Tibial artery (tissue), 4 donors: ENCODE results near the gene TTC28.
"Not testable (repeated sequence)": the region's sequence is repeated elsewhere in the genome, so short reads cannot be mapped to it uniquely, and the experiment has no call there.

Experiments used
- DNase-seq, 2 donors: peaks; one replicate each; pipeline ENCODE4 v3.0.0-alpha.2; 2019
- H3K27ac ChIP-seq, 2 donors: fragments of 200-600 bp; sonication (generic) in 1 of 2; 1 replicate in 1 of 2; 2 replicates in 1 of 2; pipeline ENCODE4 v1.5.1; 2018 to 2019; ENCODE audit warnings: mild to moderate bottlenecking in 1 of 2
- H3K27me3 ChIP-seq, 2 donors: fragments of 200-600 bp; sonication (generic) in 1 of 2; one replicate each; pipeline versions ENCODE4 v1.5.1 to v1.6.0; 2016 to 2019
- H3K36me3 ChIP-seq, 3 donors: fragments of 200-600 bp; sonication (generic) in 2 of 3; one replicate each; pipeline ENCODE4 v1.5.1; 2016 to 2019; ENCODE audit warnings: mild to moderate bottlenecking in 2 of 3
- H3K4me1 ChIP-seq, 4 donors: fragments of 200-600 bp; sonication (generic) in 2 of 4; 1 replicate in 3 of 4; 2 replicates in 1 of 4; pipeline ENCODE4 v1.5.1; 2016 to 2019
- H3K4me3 ChIP-seq, 2 donors: fragments of 200-600 bp; sonication (generic) in 1 of 2; 1 replicate in 1 of 2; 2 replicates in 1 of 2; pipeline ENCODE4 v1.5.1; 2018 to 2019; ENCODE audit warnings: mild to moderate bottlenecking in 2 of 2
- H3K9me3 ChIP-seq, 3 donors: fragments of 200-600 bp; sonication (generic) in 1 of 3; one replicate each; pipeline ENCODE4 v1.5.1; 2016 to 2019
- intact Hi-C: fragments of 100-400 bp; cut with DNase I; formaldehyde crosslinking; loops from one replicate; pipeline ENCODE4 v1.15.0; 2023; ENCODE audit warnings: low total_unique reads
- TF ChIP-seq, protein P1 (sequence below), 2 experiments: fragments of 200-600 bp in 1 of 2; fragments of 450-650 bp in 1 of 2; IDR thresholded peaks; one replicate each; pipeline ENCODE4 v1.5.1; 2017 to 2019; ENCODE audit warnings: antibody characterized with exemption in 2 of 2, mild to moderate bottlenecking in 1 of 2, moderate library complexity in 1 of 2

Gene TTC28

GRCh38 chr22:28538922-28539321 is 140.7 kb downstream of the TTC28 start:
- Histone ChIP-seq H3K9me3 (peaks cover 0 to 7% (median 4%) of the 10 kb centered on the region in 3 donors), H3K4me3 (no peak overlapping the region), H3K36me3 (no peaks in the 10 kb centered on the region), H3K4me1 (no peaks in the 10 kb centered on the region), H3K27me3 (no peaks in the 10 kb centered on the region), H3K27ac (no peak overlapping the region)
- no peak for DNase-seq
- TF ChIP-seq, protein P1, sequence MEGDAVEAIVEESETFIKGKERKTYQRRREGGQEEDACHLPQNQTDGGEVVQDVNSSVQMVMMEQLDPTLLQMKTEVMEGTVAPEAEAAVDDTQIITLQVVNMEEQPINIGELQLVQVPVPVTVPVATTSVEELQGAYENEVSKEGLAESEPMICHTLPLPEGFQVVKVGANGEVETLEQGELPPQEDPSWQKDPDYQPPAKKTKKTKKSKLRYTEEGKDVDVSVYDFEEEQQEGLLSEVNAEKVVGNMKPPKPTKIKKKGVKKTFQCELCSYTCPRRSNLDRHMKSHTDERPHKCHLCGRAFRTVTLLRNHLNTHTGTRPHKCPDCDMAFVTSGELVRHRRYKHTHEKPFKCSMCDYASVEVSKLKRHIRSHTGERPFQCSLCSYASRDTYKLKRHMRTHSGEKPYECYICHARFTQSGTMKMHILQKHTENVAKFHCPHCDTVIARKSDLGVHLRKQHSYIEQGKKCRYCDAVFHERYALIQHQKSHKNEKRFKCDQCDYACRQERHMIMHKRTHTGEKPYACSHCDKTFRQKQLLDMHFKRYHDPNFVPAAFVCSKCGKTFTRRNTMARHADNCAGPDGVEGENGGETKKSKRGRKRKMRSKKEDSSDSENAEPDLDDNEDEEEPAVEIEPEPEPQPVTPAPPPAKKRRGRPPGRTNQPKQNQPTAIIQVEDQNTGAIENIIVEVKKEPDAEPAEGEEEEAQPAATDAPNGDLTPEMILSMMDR (IDR thresholded peaks at IDR 0.05): no peak
- intact Hi-C loops: no loop called here

GRCh38 chr22:28530565-28530964 is 149.1 kb downstream of the TTC28 start:
- H3K27ac ChIP-seq, H3K36me3 ChIP-seq, H3K4me1 ChIP-seq, DNase-seq, intact Hi-C loops, H3K4me3 ChIP-seq, H3K27me3 ChIP-seq: not testable (repeated sequence)
- H3K9me3 ChIP-seq: peaks cover 0 to 17% (median 6%) of the 10 kb centered on the region in 3 donors

GRCh38 chr22:28529144-28529543 is 150.5 kb downstream of the TTC28 start:
- H3K27me3 ChIP-seq, intact Hi-C loops, H3K4me1 ChIP-seq, DNase-seq, H3K27ac ChIP-seq, H3K4me3 ChIP-seq, H3K36me3 ChIP-seq: not testable (repeated sequence)
- peaks cover 0 to 17% (median 6%) of the 10 kb centered on the region in 3 donors for H3K9me3 ChIP-seq

- no peak overlapping the region for H3K27ac ChIP-seq
- no peaks in the 10 kb centered on the region for H3K9me3 ChIP-seq
- intact Hi-C loops: no loop called here
Observed at GRCh38 chr22:28521451-28521850, 158.2 kb downstream of the TTC28 start.

GRCh38 chr22:28514321-28514821 is 165.3 kb downstream of the TTC28 start:
- TF ChIP-seq, protein P1 (IDR thresholded peaks at IDR 0.05): no peak
- no peak for DNase-seq
- intact Hi-C loops: no loop called here
- no peaks in the 10 kb centered on the region for H3K36me3 ChIP-seq
- no peaks in the 10 kb centered on the region for H3K27me3 ChIP-seq
- H3K27ac ChIP-seq: no peak overlapping the region
- H3K9me3 ChIP-seq: peaks cover 0 to 9% (median 0%) of the 10 kb centered on the region in 3 donors
- no peak overlapping the region for H3K4me3 ChIP-seq
- H3K4me1 ChIP-seq: peaks cover 0 to 9% (median 5%) of the 10 kb centered on the region in 4 donors

More at GRCh38 chr22:28521451-28521850, 158.2 kb downstream of the TTC28 start:
- TF ChIP-seq, protein P1 (IDR thresholded peaks at IDR 0.05): no peak
- H3K4me3 ChIP-seq: no peak overlapping the region
- H3K27me3 ChIP-seq: no peaks in the 10 kb centered on the region
- peaks cover 0 to 10% (median 0%) of the 10 kb centered on the region in 4 donors for H3K4me1 ChIP-seq
- no peaks in the 10 kb centered on the region for H3K36me3 ChIP-seq
- DNase-seq: no peak

GRCh38 chr22:28512387-28512786 is 167.3 kb downstream of the TTC28 start:
- H3K4me3 ChIP-seq, H3K27me3 ChIP-seq, H3K4me1 ChIP-seq, DNase-seq, H3K36me3 ChIP-seq, intact Hi-C loops, H3K27ac ChIP-seq: not testable (repeated sequence)
- H3K9me3 ChIP-seq: peaks cover 0 to 17% (median 0%) of the 10 kb centered on the region in 3 donors

DNA sequence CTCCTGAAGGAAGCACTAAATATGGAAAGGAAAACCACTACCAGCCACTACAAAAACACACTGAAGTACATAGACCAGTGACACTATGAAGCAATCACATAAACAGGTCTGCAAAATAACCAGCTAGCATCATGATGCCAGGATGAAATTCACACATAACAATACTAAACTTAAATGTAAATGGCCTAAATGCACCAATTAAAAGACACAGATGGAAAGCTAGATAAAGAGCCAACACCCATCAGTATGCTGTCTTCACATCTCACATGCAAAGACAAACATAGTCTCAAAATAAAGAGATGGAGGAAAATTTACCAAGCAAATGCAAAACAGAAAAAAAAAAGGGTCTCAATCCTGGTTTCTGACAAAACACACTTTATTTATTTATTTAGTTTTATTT is 171.7 kb downstream of the TTC28 start:
- H3K27me3 ChIP-seq: no peaks in the 10 kb centered on the region
- H3K4me3 ChIP-seq: no peak overlapping the region
- no peaks in the 10 kb centered on the region for H3K4me1 ChIP-seq
- intact Hi-C loops: no loop called here
- TF ChIP-seq, protein P1 (IDR thresholded peaks at IDR 0.05): no peak
- DNase-seq: no peak
- peaks cover 0 to 17% (median 0%) of the 10 kb centered on the region in 3 donors for H3K9me3 ChIP-seq
- no peaks in the 10 kb centered on the region for H3K36me3 ChIP-seq
- H3K27ac ChIP-seq: no peak overlapping the region
